Measurements from ENCODE around the gene CACNA2D3. TPM values are rescaled to one million over a fixed set of nuclear protein-coding genes. Genes with fewer than 3 reads are reported as not detected.

Gene CACNA2D3
- total and polyA plus RNA-seq, 7 experiments from 2014 or later: 0.27 to 4.1 TPM; not detected in 5

- Mint-ChIP-seq H3K36me3 (no peaks in the 10 kb centered on the region), H3K27me3 (no peaks in the 10 kb centered on the region), H3K27ac (no peak overlapping the region)
Measured at GRCh38 chr3:54691289-54691771, 569.0 kb downstream of the CACNA2D3 start.

GRCh38 chr3:54696313-54696712, 574.0 kb downstream of the CACNA2D3 start:
- CTCF ChIA-PET: no interaction called here
- no peaks in the 10 kb centered on the region for H3K4me1 Mint-ChIP-seq
- intact Hi-C loops (cut with micrococcal nuclease): no loop called here
- H3K27me3 Mint-ChIP-seq: peaks cover 0 to 9% (median 0%) of the 10 kb centered on the region in 5 donors
- H3K27me3 ChIP-seq (ENCODE audit: control insufficient read depth in 2 of 2, insufficient read depth in 2 of 2, low read length in 2 of 2): no peaks in the 10 kb centered on the region
- POLR2A ChIA-PET: no interaction called here
- H3K4me3 ChIP-seq (ENCODE audit: low read length): no peak overlapping the region
- no peak overlapping the region for H3K27ac ChIP-seq (ENCODE audit: low read depth, low read length)
- ATAC-seq (no peak), DNase-seq (no peak)
- H3K27ac Mint-ChIP-seq: no peak overlapping the region
- no peaks in the 10 kb centered on the region for H3K4me1 ChIP-seq (ENCODE audit: control insufficient read depth in 2 of 2, insufficient read depth in 2 of 2, low read length in 2 of 2)
- H3K36me3 ChIP-seq (ENCODE audit: control insufficient read depth in 2 of 3, insufficient read depth in 3 of 3, low read length in 3 of 3): no peaks in the 10 kb centered on the region
- peaks cover 0 to 5% (median 0%) of the 10 kb centered on the region in 11 donors for H3K9me3 Mint-ChIP-seq
- H3K9me3 ChIP-seq (ENCODE audit: control insufficient read depth in 2 of 3, low read length in 3 of 3): no peaks in the 10 kb centered on the region
- H3K4me3 Mint-ChIP-seq: no peak overlapping the region
- peaks cover 0 to 5% (median 0%) of the 10 kb centered on the region in 5 donors for H3K36me3 Mint-ChIP-seq

More at GRCh38 chr3:54691289-54691771, 569.0 kb downstream of the CACNA2D3 start:
- H3K4me1 Mint-ChIP-seq: no peaks in the 10 kb centered on the region
- H3K4me3 Mint-ChIP-seq: no peak overlapping the region
- intact Hi-C loops (cut with micrococcal nuclease): no loop called here
- Histone ChIP-seq H3K27me3 (ENCODE audit: control insufficient read depth in 2 of 2, insufficient read depth in 2 of 2, low read length in 2 of 2) (no peaks in the 10 kb centered on the region), H3K27ac (ENCODE audit: low read depth, low read length) (no peak overlapping the region), H3K4me1 (ENCODE audit: control insufficient read depth in 2 of 2, insufficient read depth in 2 of 2, low read length in 2 of 2) (no peaks in the 10 kb centered on the region), H3K36me3 (ENCODE audit: control insufficient read depth in 2 of 3, insufficient read depth in 3 of 3, low read length in 3 of 3) (no peaks in the 10 kb centered on the region), H3K4me3 (ENCODE audit: low read length) (no peak overlapping the region), H3K9me3 (ENCODE audit: control insufficient read depth in 2 of 3, low read length in 3 of 3) (no peaks in the 10 kb centered on the region)
- ChIA-PET CTCF (no interaction called here), POLR2A (no interaction called here)
- ATAC-seq (no peak), DNase-seq (no peak)
- H3K9me3 Mint-ChIP-seq: peaks cover 0 to 15% (median 1%) of the 10 kb centered on the region in 11 donors

GRCh38 chr3:54698054-54698453, 575.7 kb downstream of the CACNA2D3 start:
- ChIA-PET CTCF (no interaction called here), POLR2A (no interaction called here)
- H3K4me1 Mint-ChIP-seq: no peaks in the 10 kb centered on the region
- H3K27ac Mint-ChIP-seq: no peak overlapping the region
- intact Hi-C loops (cut with micrococcal nuclease): no loop called here
- Histone ChIP-seq H3K9me3 (ENCODE audit: control insufficient read depth in 2 of 3, low read length in 3 of 3) (no peaks in the 10 kb centered on the region), H3K27ac (ENCODE audit: low read depth, low read length) (no peak overlapping the region), H3K4me1 (ENCODE audit: control insufficient read depth in 2 of 2, insufficient read depth in 2 of 2, low read length in 2 of 2) (no peaks in the 10 kb centered on the region), H3K27me3 (ENCODE audit: control insufficient read depth in 2 of 2, insufficient read depth in 2 of 2, low read length in 2 of 2) (no peaks in the 10 kb centered on the region), H3K36me3 (ENCODE audit: control insufficient read depth in 2 of 3, insufficient read depth in 3 of 3, low read length in 3 of 3) (no peaks in the 10 kb centered on the region), H3K4me3 (ENCODE audit: low read length) (no peak overlapping the region)
- no peak for ATAC-seq
- peaks cover 0 to 5% (median 0%) of the 10 kb centered on the region in 5 donors for H3K36me3 Mint-ChIP-seq
- DNase-seq: no peak
- H3K27me3 Mint-ChIP-seq: peaks cover 0 to 9% (median 0%) of the 10 kb centered on the region in 5 donors
- H3K4me3 Mint-ChIP-seq: no peak overlapping the region
- H3K9me3 Mint-ChIP-seq: peaks cover 0 to 4% (median 0%) of the 10 kb centered on the region in 11 donors

- POLR2A ChIA-PET: no interaction called here
Measured at GRCh38 chr3:54703923-54704322, 581.6 kb downstream of the CACNA2D3 start.

GRCh38 chr3:54705730-54706129, 583.4 kb downstream of the CACNA2D3 start:
- ATAC-seq: no peak
- Mint-ChIP-seq H3K4me1 (no peaks in the 10 kb centered on the region), H3K9me3 (peaks cover 0 to 13% (median 3%) of the 10 kb centered on the region in 11 donors), H3K27ac (no peak overlapping the region), H3K4me3 (no peak overlapping the region), H3K36me3 (no peaks in the 10 kb centered on the region), H3K27me3 (no peaks in the 10 kb centered on the region)
- CTCF ChIA-PET: no interaction called here
- no peaks in the 10 kb centered on the region for H3K36me3 ChIP-seq (ENCODE audit: control insufficient read depth in 2 of 3, insufficient read depth in 3 of 3, low read length in 3 of 3)
- no peaks in the 10 kb centered on the region for H3K9me3 ChIP-seq (ENCODE audit: control insufficient read depth in 2 of 3, low read length in 3 of 3)
- H3K27me3 ChIP-seq (ENCODE audit: control insufficient read depth in 2 of 2, insufficient read depth in 2 of 2, low read length in 2 of 2): no peaks in the 10 kb centered on the region
- intact Hi-C loops (cut with micrococcal nuclease): no loop called here
- H3K27ac ChIP-seq (ENCODE audit: low read depth, low read length): no peak overlapping the region
- no peak overlapping the region for H3K4me3 ChIP-seq (ENCODE audit: low read length)
- H3K4me1 ChIP-seq (ENCODE audit: control insufficient read depth in 2 of 2, insufficient read depth in 2 of 2, low read length in 2 of 2): no peaks in the 10 kb centered on the region
- no peak for DNase-seq
- POLR2A ChIA-PET: no interaction called here

More at GRCh38 chr3:54703923-54704322, 581.6 kb downstream of the CACNA2D3 start:
- Mint-ChIP-seq H3K36me3 (no peaks in the 10 kb centered on the region), H3K4me3 (no peak overlapping the region), H3K4me1 (no peaks in the 10 kb centered on the region), H3K9me3 (peaks cover 0 to 17% (median 3%) of the 10 kb centered on the region in 11 donors), H3K27ac (no peak overlapping the region), H3K27me3 (peaks cover 0 to 4% (median 0%) of the 10 kb centered on the region in 5 donors)
- Histone ChIP-seq H3K9me3 (ENCODE audit: control insufficient read depth in 2 of 3, low read length in 3 of 3) (no peaks in the 10 kb centered on the region), H3K4me3 (ENCODE audit: low read length) (no peak overlapping the region), H3K27ac (ENCODE audit: low read depth, low read length) (no peak overlapping the region), H3K4me1 (ENCODE audit: control insufficient read depth in 2 of 2, insufficient read depth in 2 of 2, low read length in 2 of 2) (no peaks in the 10 kb centered on the region), H3K36me3 (ENCODE audit: control insufficient read depth in 2 of 3, insufficient read depth in 3 of 3, low read length in 3 of 3) (no peaks in the 10 kb centered on the region), H3K27me3 (ENCODE audit: control insufficient read depth in 2 of 2, insufficient read depth in 2 of 2, low read length in 2 of 2) (no peaks in the 10 kb centered on the region)
- no peak for DNase-seq
- CTCF ChIA-PET: no interaction called here
- intact Hi-C loops (cut with micrococcal nuclease): no loop called here
- ATAC-seq: no peak

- intact Hi-C loops (cut with micrococcal nuclease): no loop called here
- Mint-ChIP-seq H3K9me3 (peaks cover 0 to 13% (median 3%) of the 10 kb centered on the region in 11 donors), H3K4me1 (no peaks in the 10 kb centered on the region), H3K27me3 (no peaks in the 10 kb centered on the region), H3K36me3 (no peaks in the 10 kb centered on the region), H3K27ac (no peak overlapping the region), H3K4me3 (no peak overlapping the region)
- DNase-seq (no peak), ATAC-seq (no peak)
- H3K4me1 ChIP-seq (ENCODE audit: control insufficient read depth in 2 of 2, insufficient read depth in 2 of 2, low read length in 2 of 2): no peaks in the 10 kb centered on the region
- ChIA-PET CTCF (no interaction called here), POLR2A (no interaction called here)
- H3K27me3 ChIP-seq (ENCODE audit: control insufficient read depth in 2 of 2, insufficient read depth in 2 of 2, low read length in 2 of 2): no peaks in the 10 kb centered on the region
- H3K4me3 ChIP-seq (ENCODE audit: low read length): no peak overlapping the region
- H3K27ac ChIP-seq (ENCODE audit: low read depth, low read length): no peak overlapping the region
- H3K36me3 ChIP-seq (ENCODE audit: control insufficient read depth in 2 of 3, insufficient read depth in 3 of 3, low read length in 3 of 3): no peaks in the 10 kb centered on the region
- H3K9me3 ChIP-seq (ENCODE audit: control insufficient read depth in 2 of 3, low read length in 3 of 3): no peaks in the 10 kb centered on the region
Measured at GRCh38 chr3:54706738-54707137, 584.4 kb downstream of the CACNA2D3 start.

- DNase-seq (no peak), ATAC-seq (no peak)
- intact Hi-C loops (cut with micrococcal nuclease): no loop called here
- no peaks in the 10 kb centered on the region for H3K4me1 Mint-ChIP-seq
- Histone ChIP-seq H3K27ac (ENCODE audit: low read depth, low read length) (no peak overlapping the region), H3K4me1 (ENCODE audit: control insufficient read depth in 2 of 2, insufficient read depth in 2 of 2, low read length in 2 of 2) (no peaks in the 10 kb centered on the region), H3K4me3 (ENCODE audit: low read length) (no peak overlapping the region), H3K27me3 (ENCODE audit: control insufficient read depth in 2 of 2, insufficient read depth in 2 of 2, low read length in 2 of 2) (no peaks in the 10 kb centered on the region), H3K36me3 (ENCODE audit: control insufficient read depth in 2 of 3, insufficient read depth in 3 of 3, low read length in 3 of 3) (no peaks in the 10 kb centered on the region), H3K9me3 (ENCODE audit: control insufficient read depth in 2 of 3, low read length in 3 of 3) (no peaks in the 10 kb centered on the region)
- POLR2A ChIA-PET: no interaction called here
- H3K27me3 Mint-ChIP-seq: peaks cover 0 to 4% (median 0%) of the 10 kb centered on the region in 5 donors
- H3K36me3 Mint-ChIP-seq: peaks cover 0 to 4% (median 0%) of the 10 kb centered on the region in 5 donors
- CTCF ChIA-PET: no interaction called here
- H3K4me3 Mint-ChIP-seq: no peak overlapping the region
- no peak overlapping the region for H3K27ac Mint-ChIP-seq
- H3K9me3 Mint-ChIP-seq: peaks cover 0 to 19% (median 4%) of the 10 kb centered on the region in 11 donors
Measured at GRCh38 chr3:54709785-54710184, 587.4 kb downstream of the CACNA2D3 start.
